ENCODE results near the gene HRK. TPM values are rescaled to one million over a fixed set of nuclear protein-coding genes. Genes with fewer than 3 reads are reported as not detected.

HRK gene
- total and polyA plus RNA-seq, 2 of the 8 experiments (the other 6 are each of a cell fraction or from before 2014, with no cell fraction given), result 1.6 to 2.7 TPM

DNA sequence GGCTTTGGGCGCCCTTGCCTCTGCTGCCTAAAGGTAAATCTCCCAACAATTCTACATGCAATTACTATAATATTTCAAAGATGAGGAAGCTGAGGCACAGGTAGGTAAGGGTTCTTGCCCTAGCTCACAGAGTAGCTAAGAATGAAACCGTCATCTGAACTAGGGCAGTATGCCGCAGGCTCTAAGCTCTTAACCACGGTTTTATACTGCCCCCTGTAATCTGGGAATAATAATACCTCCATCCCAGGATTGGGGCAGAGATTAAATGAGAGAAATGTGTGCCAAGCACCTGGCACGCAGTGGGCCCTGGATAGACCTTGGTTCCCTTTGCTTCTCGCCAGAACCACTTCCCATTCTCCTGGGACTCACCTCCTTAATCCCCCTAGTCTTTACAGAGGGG, 1.5 kb upstream of the HRK start:
- Histone ChIP-seq H3K18ac (ENCODE audit: extremely low read depth, low read length) (no peak overlapping the region), H3K4me1 (replicated peaks in 1 of 4; ENCODE audit: control insufficient read depth in 3 of 4, insufficient read depth in 4 of 4, low read length in 3 of 4) (peaks cover 6 to 17% (median 9%) of the 10 kb centered on the region in 4 experiments), H3K4ac (replicated peaks; ENCODE audit: insufficient read length, low read depth, low read length) (no peak overlapping the region), H3K27me3 (replicated peaks in 1 of 4; ENCODE audit: control insufficient read depth in 3 of 4, extremely low read depth in 1 of 4, insufficient read depth in 3 of 4, low read length in 3 of 4) (peaks cover 39 to 58% (median 51%) of the 10 kb centered on the region in 4 experiments), H2BK120ac (replicated peaks; ENCODE audit: low read depth, low read length) (no peak overlapping the region), H2BK15ac (ENCODE audit: low read length) (no peak overlapping the region), H4K5ac (ENCODE audit: insufficient read length, low read depth, low read length) (no peak overlapping the region), H2AK5ac (ENCODE audit: low read depth, low read length) (no peak overlapping the region), H3K56ac (replicated peaks; ENCODE audit: insufficient read length, low read depth, low read length) (no peak overlapping the region), H3K36me3 (ENCODE audit: control insufficient read depth in 2 of 4, insufficient read depth in 4 of 4, low read length in 3 of 4) (peaks cover 0 to 4% (median 0%) of the 10 kb centered on the region in 4 experiments; a peak in 1 of 8 replicates), H2BK12ac (ENCODE audit: low read depth, low read length) (no peak overlapping the region), H4K8ac (ENCODE audit: extremely low read depth, insufficient read depth, low read length) (no peak overlapping the region), H3K27ac (ENCODE audit: low read depth, low read length) (no peak overlapping the region), H4K20me1 (replicated peaks in 1 of 2; ENCODE audit: control insufficient read depth in 1 of 2, insufficient read depth in 2 of 2, low read length in 2 of 2) (peaks cover 4 to 5% of the 10 kb centered on the region in 2 experiments), H3K23ac (ENCODE audit: insufficient read length) (no peak overlapping the region), H3K9me3 (ENCODE audit: insufficient read depth in 2 of 2, low read depth in 1 of 2, low read length in 1 of 2) (no peaks in the 10 kb centered on the region), H3K79me1 (ENCODE audit: low read depth, low read length) (no peaks in the 10 kb centered on the region), H2BK5ac (ENCODE audit: low read depth, low read length) (no peak overlapping the region), H3K79me2 (ENCODE audit: control insufficient read depth in 1 of 2, insufficient read depth in 2 of 2, low read length in 2 of 2) (no peaks in the 10 kb centered on the region), H3K9ac (replicated peaks in 1 of 4; ENCODE audit: extremely low read depth in 1 of 4, low read depth in 3 of 4, low read length in 3 of 4) (no peak overlapping the region), H2BK20ac (ENCODE audit: low read length) (no peak overlapping the region), H3K14ac (ENCODE audit: insufficient read length) (no peak overlapping the region), H3K4me3 (ENCODE audit: extremely low read depth in 1 of 4, insufficient read depth in 2 of 4, low read depth in 3 of 4, low read length in 4 of 4) (peak overlapping the region in 1 of 4 experiments; percentile 89; a peak in 2 of 8 replicates), H2AFZ (ENCODE audit: low read length) (no peak overlapping the region), H3K4me2 (ENCODE audit: insufficient read depth in 1 of 2, low read depth in 2 of 2, low read length in 2 of 2) (peak overlapping the region; percentile 97 to 98; a peak in 3 of 4 replicates), H4K91ac (replicated peaks; ENCODE audit: insufficient read length, low read length) (no peak overlapping the region), H3K23me2 (ENCODE audit: low read depth, low read length) (peaks cover 26% of the 10 kb centered on the region; the same call in 1 of the 2 replicates)
- ChIA-PET POLR2A (ENCODE audit: partially characterized antibody) (interaction anchor here (0.6 to 3.7 kb wide), 4 partner anchors 20 to 123 kb away, joined by 3 to 17 read pairs (median 4); partner anchors contain the start of gene FBXW8), CTCF (ENCODE audit: partially characterized antibody) (interaction anchor here (0.6 to 2.5 kb wide), 28 partner anchors 9 to 249 kb away, joined by 3 to 15 read pairs (median 3); no protein-coding TSS in a partner anchor)
- FAIRE-seq (peak; percentile 13), DNase-seq (ENCODE audit: low read depth in 1 of 2, low spot score in 2 of 2) (no peak)
- 40% methylated on average over 6 of the region's 6 CpGs; no CpG with 5 or more reads in 1 of the 2 experiments for WGBS, 2 experiments (ENCODE audit: extremely low coverage in 1 of 2, insufficient coverage in 1 of 2, insufficient read length in 1 of 2, insufficient replicate concordance in 2 of 2, low coverage in 1 of 2, low lambda C conversion rate in 2 of 2, missing lambda C conversion rate in 1 of 2)
- TF ChIP-seq, protein P1, sequence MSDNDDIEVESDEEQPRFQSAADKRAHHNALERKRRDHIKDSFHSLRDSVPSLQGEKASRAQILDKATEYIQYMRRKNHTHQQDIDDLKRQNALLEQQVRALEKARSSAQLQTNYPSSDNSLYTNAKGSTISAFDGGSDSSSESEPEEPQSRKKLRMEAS (IDR thresholded peaks at IDR 0.05), result no peak
- TF ChIP-seq BRCA1 (IDR thresholded peaks at IDR 0.05; ENCODE audit: low read depth, low read length) (no peak), CBX5 (IDR thresholded peaks at IDR 0.05; ENCODE audit: low read depth, low read length) (no peak), PHF8 (conservative IDR thresholded peaks at IDR 0.05; ENCODE audit: low read depth, low read length) (no peak), KDM5A (IDR thresholded peaks at IDR 0.05; ENCODE audit: low read length) (no peak), RAD21 (IDR thresholded peaks at IDR 0.05 in 1 of 2, conservative IDR thresholded peaks at IDR 0.05 in 1 of 2; ENCODE audit: low read depth in 2 of 2, low read length in 2 of 2) (peak; percentile 71 to 77)
- TF ChIP-seq, protein P2, sequence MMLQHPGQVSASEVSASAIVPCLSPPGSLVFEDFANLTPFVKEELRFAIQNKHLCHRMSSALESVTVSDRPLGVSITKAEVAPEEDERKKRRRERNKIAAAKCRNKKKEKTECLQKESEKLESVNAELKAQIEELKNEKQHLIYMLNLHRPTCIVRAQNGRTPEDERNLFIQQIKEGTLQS (IDR thresholded peaks at IDR 0.05; ENCODE audit: insufficient read depth, low read depth, low read length), result no peak
- TF ChIP-seq, protein P3, sequence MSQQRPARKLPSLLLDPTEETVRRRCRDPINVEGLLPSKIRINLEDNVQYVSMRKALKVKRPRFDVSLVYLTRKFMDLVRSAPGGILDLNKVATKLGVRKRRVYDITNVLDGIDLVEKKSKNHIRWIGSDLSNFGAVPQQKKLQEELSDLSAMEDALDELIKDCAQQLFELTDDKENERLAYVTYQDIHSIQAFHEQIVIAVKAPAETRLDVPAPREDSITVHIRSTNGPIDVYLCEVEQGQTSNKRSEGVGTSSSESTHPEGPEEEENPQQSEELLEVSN (IDR thresholded peaks at IDR 0.05), result no peak
- TF ChIP-seq, protein P4, sequence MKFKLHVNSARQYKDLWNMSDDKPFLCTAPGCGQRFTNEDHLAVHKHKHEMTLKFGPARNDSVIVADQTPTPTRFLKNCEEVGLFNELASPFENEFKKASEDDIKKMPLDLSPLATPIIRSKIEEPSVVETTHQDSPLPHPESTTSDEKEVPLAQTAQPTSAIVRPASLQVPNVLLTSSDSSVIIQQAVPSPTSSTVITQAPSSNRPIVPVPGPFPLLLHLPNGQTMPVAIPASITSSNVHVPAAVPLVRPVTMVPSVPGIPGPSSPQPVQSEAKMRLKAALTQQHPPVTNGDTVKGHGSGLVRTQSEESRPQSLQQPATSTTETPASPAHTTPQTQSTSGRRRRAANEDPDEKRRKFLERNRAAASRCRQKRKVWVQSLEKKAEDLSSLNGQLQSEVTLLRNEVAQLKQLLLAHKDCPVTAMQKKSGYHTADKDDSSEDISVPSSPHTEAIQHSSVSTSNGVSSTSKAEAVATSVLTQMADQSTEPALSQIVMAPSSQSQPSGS (IDR thresholded peaks at IDR 0.05; ENCODE audit: low read length), result no peak
